ENCODE results near the gene COLGALT1. TPM values are rescaled to one million over a fixed set of nuclear protein-coding genes. Genes with fewer than 3 reads are reported as not detected.

COLGALT1 gene
- total and polyA plus RNA-seq, 2 of the 8 experiments (the other 6 are each of a cell fraction or from before 2014, with no cell fraction given): 44.7 to 58.1 TPM

- 92% methylated on average over 19 of the region's 19 CpGs; no CpG with 5 or more reads in 1 of the 2 experiments for WGBS, 2 experiments (ENCODE audit: extremely low coverage in 1 of 2, insufficient coverage in 1 of 2, insufficient read length in 1 of 2, insufficient replicate concordance in 2 of 2, low coverage in 1 of 2, low lambda C conversion rate in 2 of 2, missing lambda C conversion rate in 1 of 2)
- TF ChIP-seq KDM4A (IDR thresholded peaks at IDR 0.05; ENCODE audit: low read depth, low read length, severe bottlenecking) (no peak), SAP30 (IDR thresholded peaks at IDR 0.05; ENCODE audit: insufficient read depth, insufficient replicate concordance, low read length) (no peak), CTBP2 (IDR thresholded peaks at IDR 0.05; ENCODE audit: borderline replicate concordance, insufficient read depth, insufficient read length, low read length) (no peak), JUN (IDR thresholded peaks at IDR 0.05; ENCODE audit: low read depth, low read length) (no peak), POLR2A (IDR thresholded peaks at IDR 0.05; ENCODE audit: control extremely low read depth in 1 of 2, low read depth in 2 of 2, low read length in 2 of 2) (no peak), POLR2AphosphoS5 (IDR thresholded peaks at IDR 0.05; ENCODE audit: low read depth, low read length) (no peak), KDM5A (IDR thresholded peaks at IDR 0.05; ENCODE audit: low read length) (no peak), BRCA1 (IDR thresholded peaks at IDR 0.05; ENCODE audit: low read depth, low read length) (no peak), SUZ12 (IDR thresholded peaks at IDR 0.05; ENCODE audit: low read length) (no peak)
- TF ChIP-seq, protein P1, sequence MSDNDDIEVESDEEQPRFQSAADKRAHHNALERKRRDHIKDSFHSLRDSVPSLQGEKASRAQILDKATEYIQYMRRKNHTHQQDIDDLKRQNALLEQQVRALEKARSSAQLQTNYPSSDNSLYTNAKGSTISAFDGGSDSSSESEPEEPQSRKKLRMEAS (IDR thresholded peaks at IDR 0.05): no peak
- TF ChIP-seq, protein P2, sequence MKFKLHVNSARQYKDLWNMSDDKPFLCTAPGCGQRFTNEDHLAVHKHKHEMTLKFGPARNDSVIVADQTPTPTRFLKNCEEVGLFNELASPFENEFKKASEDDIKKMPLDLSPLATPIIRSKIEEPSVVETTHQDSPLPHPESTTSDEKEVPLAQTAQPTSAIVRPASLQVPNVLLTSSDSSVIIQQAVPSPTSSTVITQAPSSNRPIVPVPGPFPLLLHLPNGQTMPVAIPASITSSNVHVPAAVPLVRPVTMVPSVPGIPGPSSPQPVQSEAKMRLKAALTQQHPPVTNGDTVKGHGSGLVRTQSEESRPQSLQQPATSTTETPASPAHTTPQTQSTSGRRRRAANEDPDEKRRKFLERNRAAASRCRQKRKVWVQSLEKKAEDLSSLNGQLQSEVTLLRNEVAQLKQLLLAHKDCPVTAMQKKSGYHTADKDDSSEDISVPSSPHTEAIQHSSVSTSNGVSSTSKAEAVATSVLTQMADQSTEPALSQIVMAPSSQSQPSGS (IDR thresholded peaks at IDR 0.05; ENCODE audit: low read length): no peak
These were observed 25.9 kb downstream of the COLGALT1 start for GRCh38 chr19:17581211-17581874.

More at GRCh38 chr19:17581211-17581874, 25.9 kb downstream of the COLGALT1 start:
- no peaks in the 10 kb centered on the region for H3K9me3 ChIP-seq (ENCODE audit: insufficient read depth in 2 of 2, low read depth in 1 of 2, low read length in 1 of 2)
- H2BK12ac ChIP-seq (ENCODE audit: low read depth, low read length): no peak overlapping the region
- H2BK15ac ChIP-seq (ENCODE audit: low read length): no peak overlapping the region
- no peak for FAIRE-seq
- no peak overlapping the region for H2BK120ac ChIP-seq (replicated peaks; ENCODE audit: low read depth, low read length)
- peak overlapping the region; percentile 20; the same call in 1 of the 2 replicates for H2BK5ac ChIP-seq (ENCODE audit: low read depth, low read length)
- no peak overlapping the region for H2AK5ac ChIP-seq (ENCODE audit: low read depth, low read length)
- POLR2A ChIA-PET (ENCODE audit: partially characterized antibody): no interaction called here
- H3K4me2 ChIP-seq (ENCODE audit: insufficient read depth in 1 of 2, low read depth in 2 of 2, low read length in 2 of 2): no peak overlapping the region
- no peak overlapping the region for H3K23ac ChIP-seq (ENCODE audit: insufficient read length)
- no peaks in the 10 kb centered on the region for H3K27me3 ChIP-seq (replicated peaks in 1 of 4; ENCODE audit: control insufficient read depth in 3 of 4, extremely low read depth in 1 of 4, insufficient read depth in 3 of 4, low read length in 3 of 4)
- H3K9ac ChIP-seq (replicated peaks in 1 of 4; ENCODE audit: extremely low read depth in 1 of 4, low read depth in 3 of 4, low read length in 3 of 4): no peak overlapping the region
- CTCF ChIA-PET (ENCODE audit: partially characterized antibody): interaction anchor here (0.5 to 2.3 kb wide), 6 partner anchors 24 to 419 kb away, joined by 3 to 30 read pairs (median 4); no protein-coding TSS in a partner anchor
- peaks cover 0 to 10% (median 2%) of the 10 kb centered on the region in 4 experiments; a peak in 3 of 8 replicates for H3K36me3 ChIP-seq (ENCODE audit: control insufficient read depth in 2 of 4, insufficient read depth in 4 of 4, low read length in 3 of 4)
- H2BK20ac ChIP-seq (ENCODE audit: low read length): no peak overlapping the region
- H3K79me1 ChIP-seq (ENCODE audit: low read depth, low read length): peaks cover 3% of the 10 kb centered on the region; the same call in 1 of the 2 replicates
- H3K4me1 ChIP-seq (replicated peaks in 1 of 4; ENCODE audit: control insufficient read depth in 3 of 4, insufficient read depth in 4 of 4, low read length in 3 of 4): peaks cover 0 to 18% (median 14%) of the 10 kb centered on the region in 4 experiments; a peak in 6 of 7 replicates
- no peak overlapping the region for H3K18ac ChIP-seq (ENCODE audit: extremely low read depth, low read length)
- no peak overlapping the region for H4K8ac ChIP-seq (ENCODE audit: extremely low read depth, insufficient read depth, low read length)
- no peaks in the 10 kb centered on the region for H3K79me2 ChIP-seq (ENCODE audit: control insufficient read depth in 1 of 2, insufficient read depth in 2 of 2, low read length in 2 of 2)
- no peak for DNase-seq (ENCODE audit: low read depth in 1 of 2, low spot score in 2 of 2)
- H3K14ac ChIP-seq (ENCODE audit: insufficient read length): no peak overlapping the region
- H4K20me1 ChIP-seq (replicated peaks in 1 of 2; ENCODE audit: control insufficient read depth in 1 of 2, insufficient read depth in 2 of 2, low read length in 2 of 2): peaks cover 1 to 3% of the 10 kb centered on the region in 2 experiments
- no peak overlapping the region for H4K5ac ChIP-seq (ENCODE audit: insufficient read length, low read depth, low read length)
- H4K91ac ChIP-seq (replicated peaks; ENCODE audit: insufficient read length, low read length): no peak overlapping the region
- H3K4me3 ChIP-seq (ENCODE audit: extremely low read depth in 1 of 4, insufficient read depth in 2 of 4, low read depth in 3 of 4, low read length in 4 of 4): no peak overlapping the region
- H3K4ac ChIP-seq (replicated peaks; ENCODE audit: insufficient read length, low read depth, low read length): no peak overlapping the region
- no peak overlapping the region for H3K27ac ChIP-seq (ENCODE audit: low read depth, low read length)
- no peak overlapping the region for H3K56ac ChIP-seq (replicated peaks; ENCODE audit: insufficient read length, low read depth, low read length)
- no peaks in the 10 kb centered on the region; the same call in 1 of the 2 replicates for H3K23me2 ChIP-seq (ENCODE audit: low read depth, low read length)
- no peak overlapping the region for H2AFZ ChIP-seq (ENCODE audit: low read length)
